Fibroblast of lung (primary cell): ENCODE data around the gene MYADM.

ENCODE experiments used
- CTCF ChIP-seq, 2 donors: IDR thresholded peaks in 1 of 2; conservative IDR thresholded peaks in 1 of 2; 1 replicate in 1 of 2; 2 replicates in 1 of 2; pipeline ENCODE4 v1.5.1; 2011 to 2012; ENCODE audit warnings: low read length in 2 of 2, control low read depth in 1 of 2, inconsistent platforms in 1 of 2, low read depth in 1 of 2, mild to moderate bottlenecking in 1 of 2
- EZH2 ChIP-seq: IDR thresholded peaks from 2 replicates; pipeline ENCODE4 v1.5.1; 2012; ENCODE audit warnings: low read length, control low read depth, mild to moderate bottlenecking; ENCODE audit errors: missing control alignments

DNA sequence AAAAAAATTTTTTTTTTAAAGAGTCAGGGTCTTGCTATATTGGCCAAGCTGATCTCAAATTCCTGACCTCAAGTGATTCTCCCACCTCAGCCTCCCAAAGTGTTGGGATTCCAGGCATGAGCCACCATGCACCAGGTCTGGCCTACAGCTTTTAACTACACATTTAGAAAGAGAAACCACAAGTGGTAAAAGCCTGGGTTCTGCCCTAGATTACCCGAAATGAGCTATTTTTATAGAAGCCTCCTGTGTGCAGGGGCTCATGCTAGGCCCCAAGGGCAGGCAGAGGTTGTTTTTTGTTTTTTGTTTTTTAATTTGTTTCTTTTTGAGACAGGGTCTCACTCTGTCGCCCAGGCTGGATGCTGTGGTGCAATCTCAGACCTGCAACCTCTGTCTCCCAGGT lies 14.0 kb upstream of the MYADM start:
- TF ChIP-seq CTCF (conservative IDR thresholded peaks at IDR 0.05 in 1 of 2, IDR thresholded peaks at IDR 0.05 in 1 of 2; ENCODE audit: low read depth in 1 of 2, low read length in 2 of 2): no peak
- no peak for TF ChIP-seq EZH2
